ENCODE measurements around the gene TUBB2B. TPM values are rescaled to one million over a fixed set of nuclear protein-coding genes. Genes with fewer than 3 reads are reported as not detected.

The TUBB2B gene
- total and polyA plus RNA-seq, 9 of the 15 experiments (the other 6 are each of a cell fraction or from before 2014, with no cell fraction given): 0.11 to 9.7 (median 4.6) TPM

GRCh38 chr6:3212261-3212660, 15.2 kb downstream of the TUBB2B start:
- Histone ChIP-seq H3K4me3 (no peak overlapping the region), H3K4me1 (replicated peaks in 1 of 2; ENCODE audit: control insufficient read depth in 2 of 2, insufficient read depth in 2 of 2, low read length in 2 of 2) (peaks cover 33 to 44% of the 10 kb centered on the region in 2 experiments), H3K27me3 (ENCODE audit: control insufficient read depth in 2 of 2, insufficient read depth in 2 of 2, low read length in 2 of 2) (no peaks in the 10 kb centered on the region), H3K36me3 (ENCODE audit: control insufficient read depth, insufficient read depth, low read length) (no peaks in the 10 kb centered on the region), H4K20me1 (replicated peaks; ENCODE audit: control insufficient read depth, insufficient read depth, low read length) (no peaks in the 10 kb centered on the region), H3K27ac (ENCODE audit: extremely low read depth, low read depth, low read length) (0 out of 3 replicates have a peak overlapping the region, but pooled peaks have one; percentile 31), H3K9me3 (replicated peaks; ENCODE audit: control insufficient read depth, insufficient read depth, low read depth, low read length) (no peaks in the 10 kb centered on the region), H3K79me2 (ENCODE audit: control insufficient read depth, insufficient read depth, low read length) (no peaks in the 10 kb centered on the region), H3K9me1 (ENCODE audit: control insufficient read depth, insufficient read depth, low read length) (no peaks in the 10 kb centered on the region), H3K9ac (ENCODE audit: insufficient read depth in 1 of 2, low read depth in 2 of 2, low read length in 2 of 2) (0 out of 4 replicates have a peak overlapping the region, but pooled peaks of 1 of the 2 experiments have one; percentile 17), H2AFZ (ENCODE audit: low read depth, low read length) (peak overlapping the region; percentile 37; the same call in 1 of the 2 replicates), H3K4me2 (ENCODE audit: insufficient read depth, low read length) (peak overlapping the region; percentile 47)
- ChIA-PET POLR2A (interaction anchor here (0.7 to 2.4 kb wide), 11 partner anchors 9 to 112 kb away, joined by 3 to 9 read pairs (median 4); no protein-coding TSS in a partner anchor), CTCF (ENCODE audit: low intra/inter-chr PET ratio) (no interaction called here)
- no peak for ATAC-seq
- intact Hi-C loops (cut with micrococcal nuclease) (no loop called here), in situ Hi-C loops (cut with MboI) (no loop called here)
- TF ChIP-seq FOXJ3 (CRISPR knock-in tag; IDR thresholded peaks at IDR 0.05) (no peak), AFF4 (CRISPR knock-in tag; IDR thresholded peaks at IDR 0.05) (0 out of 2 replicates have a peak, but pooled peaks have one; percentile 63), NR2C2 (CRISPR knock-in tag; IDR thresholded peaks at IDR 0.05) (no peak), NR2C2 (tag; IDR thresholded peaks at IDR 0.05) (0 out of 2 replicates have a peak, but pooled peaks have one; percentile 1), BRD4 (IDR thresholded peaks at IDR 0.05) (0 out of 2 replicates have a peak, but pooled peaks have one; percentile 21), NRF1 (conservative IDR thresholded peaks at IDR 0.05 in 1 of 2, IDR thresholded peaks at IDR 0.05 in 1 of 2) (peak in 1 of 2 experiments; percentile 29; a peak in 2 of 4 replicates), NUFIP1 (IDR thresholded peaks at IDR 0.05; ENCODE audit: partially characterized antibody) (no peak), ZKSCAN1 (IDR thresholded peaks at IDR 0.05; ENCODE audit: low read depth, low read length) (peak; percentile 95)
- no TSS peak for BruUV-seq (replicated peaks)
- 69% methylated on average over 6 of the region's 6 CpGs for WGBS (ENCODE audit: insufficient coverage, low coverage, missing lambda C conversion rate)
- FAIRE-seq: peak; percentile 44
- no peak for DNase-seq (ENCODE audit: extremely low read depth in 1 of 4, low spot score in 3 of 4)
